ENCODE data around the gene KCTD2. TPM values are rescaled to one million over a fixed set of nuclear protein-coding genes. Genes with fewer than 3 reads are reported as not detected.

KCTD2 gene
- total RNA-seq, 1 donor from 2014 or later = 22.9 TPM

DNA sequence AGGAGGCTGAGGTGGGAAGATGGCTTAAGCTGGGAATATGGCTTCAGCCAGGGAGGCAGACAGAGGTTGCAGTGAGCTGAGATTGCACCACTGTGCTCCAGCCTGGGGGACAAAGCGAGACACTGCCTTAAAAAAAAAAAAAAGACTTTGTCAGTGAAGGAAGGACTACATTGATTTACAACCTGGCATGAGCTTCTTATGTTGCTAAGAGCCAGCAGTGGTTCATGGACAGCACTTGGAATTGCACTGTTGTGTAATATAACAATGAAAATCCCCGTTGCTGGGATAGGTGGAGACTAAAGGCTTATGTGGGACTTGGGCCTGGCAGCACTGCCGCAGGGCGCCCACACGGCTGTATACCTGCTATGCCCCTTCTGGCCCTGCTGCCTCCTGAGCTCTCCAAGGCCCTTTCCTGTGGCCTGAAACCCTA, 26.6 kb downstream of the KCTD2 start:
- DNase-seq = peak; percentile 4
- H3K27ac ChIP-seq = no peak overlapping the region
- TF ChIP-seq CTCF (IDR thresholded peaks at IDR 0.05) = no peak
- no peaks in the 10 kb centered on the region for H3K9me3 ChIP-seq
- no peaks in the 10 kb centered on the region for H3K36me3 ChIP-seq
- peaks cover 20% of the 10 kb centered on the region for H3K4me1 ChIP-seq
- no peak overlapping the region for H3K4me3 ChIP-seq
- no peaks in the 10 kb centered on the region for H3K27me3 ChIP-seq (ENCODE audit: low read depth)
- no peak for ATAC-seq
- intact Hi-C loops (cut with DNase I) = no loop called here

- TF ChIP-seq CTCF (IDR thresholded peaks at IDR 0.05) = no peak
- intact Hi-C loops (cut with DNase I) = no loop called here
- H3K4me3 ChIP-seq = no peak overlapping the region
- H3K9me3 ChIP-seq = no peaks in the 10 kb centered on the region
- peaks cover 29% of the 10 kb centered on the region for H3K4me1 ChIP-seq
- no peak for ATAC-seq
- no peaks in the 10 kb centered on the region for H3K27me3 ChIP-seq (ENCODE audit: low read depth)
- H3K36me3 ChIP-seq = no peaks in the 10 kb centered on the region
- DNase-seq = no peak
- H3K27ac ChIP-seq = no peak overlapping the region
Measured at GRCh38 chr17:75074532-75074931, 27.5 kb downstream of the KCTD2 start.

DNA sequence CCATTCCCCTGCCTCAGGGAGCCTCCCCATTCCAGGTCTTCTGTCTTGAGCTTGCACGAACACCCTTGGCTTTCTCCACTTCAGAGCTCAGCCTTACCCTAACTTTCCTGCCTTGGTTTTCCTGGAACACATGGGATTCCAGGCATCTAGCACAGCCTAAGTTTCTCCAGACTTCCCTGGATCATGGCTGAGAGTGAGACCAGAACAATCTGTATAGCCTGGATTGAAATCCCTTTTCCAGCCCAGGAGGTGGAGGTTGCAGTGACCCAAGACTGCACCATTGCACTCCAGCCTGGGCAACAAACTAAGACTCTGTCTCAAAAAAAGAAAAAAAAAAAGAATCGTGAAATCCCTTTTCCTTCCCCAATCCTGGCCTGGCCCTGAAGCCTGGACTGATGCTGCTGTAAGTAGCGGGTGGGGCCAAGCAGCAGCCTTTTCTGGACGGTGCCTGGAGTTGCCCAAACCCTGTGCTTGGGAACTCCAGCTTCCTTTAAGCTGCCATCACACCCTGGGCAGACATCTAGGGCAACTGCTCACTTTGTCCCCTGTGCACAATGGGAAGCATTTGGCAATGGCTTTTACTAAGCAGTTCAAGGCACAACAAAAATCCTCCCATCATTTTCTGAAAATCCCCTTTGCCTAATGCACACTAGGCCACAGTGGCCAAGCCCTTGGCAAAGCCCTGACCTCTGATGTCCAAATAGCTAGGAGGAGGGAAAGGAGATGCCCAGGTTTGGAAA, 28.7 kb downstream of the KCTD2 start:
- DNase-seq (no peak), ATAC-seq (no peak)
- no peak for TF ChIP-seq CTCF (IDR thresholded peaks at IDR 0.05)
- H3K36me3 ChIP-seq = no peaks in the 10 kb centered on the region
- peaks cover 37% of the 10 kb centered on the region for H3K4me1 ChIP-seq
- no peaks in the 10 kb centered on the region for H3K9me3 ChIP-seq
- no peak overlapping the region for H3K4me3 ChIP-seq
- H3K27ac ChIP-seq = no peak overlapping the region
- H3K27me3 ChIP-seq (ENCODE audit: low read depth) = no peaks in the 10 kb centered on the region
- intact Hi-C loops (cut with DNase I) = no loop called here

GRCh38 chr17:75077072-75077495, 30.1 kb downstream of the KCTD2 start:
- no peaks in the 10 kb centered on the region for H3K9me3 ChIP-seq
- no peak for DNase-seq
- H3K36me3 ChIP-seq = no peaks in the 10 kb centered on the region
- no peak for ATAC-seq
- no peak for TF ChIP-seq CTCF (IDR thresholded peaks at IDR 0.05)
- H3K27me3 ChIP-seq (ENCODE audit: low read depth) = no peaks in the 10 kb centered on the region
- peak overlapping the region; percentile 86 for H3K27ac ChIP-seq
- intact Hi-C loops (cut with DNase I) = no loop called here
- H3K4me1 ChIP-seq = peaks cover 37% of the 10 kb centered on the region
- peak overlapping the region; percentile 54 for H3K4me3 ChIP-seq

DNA sequence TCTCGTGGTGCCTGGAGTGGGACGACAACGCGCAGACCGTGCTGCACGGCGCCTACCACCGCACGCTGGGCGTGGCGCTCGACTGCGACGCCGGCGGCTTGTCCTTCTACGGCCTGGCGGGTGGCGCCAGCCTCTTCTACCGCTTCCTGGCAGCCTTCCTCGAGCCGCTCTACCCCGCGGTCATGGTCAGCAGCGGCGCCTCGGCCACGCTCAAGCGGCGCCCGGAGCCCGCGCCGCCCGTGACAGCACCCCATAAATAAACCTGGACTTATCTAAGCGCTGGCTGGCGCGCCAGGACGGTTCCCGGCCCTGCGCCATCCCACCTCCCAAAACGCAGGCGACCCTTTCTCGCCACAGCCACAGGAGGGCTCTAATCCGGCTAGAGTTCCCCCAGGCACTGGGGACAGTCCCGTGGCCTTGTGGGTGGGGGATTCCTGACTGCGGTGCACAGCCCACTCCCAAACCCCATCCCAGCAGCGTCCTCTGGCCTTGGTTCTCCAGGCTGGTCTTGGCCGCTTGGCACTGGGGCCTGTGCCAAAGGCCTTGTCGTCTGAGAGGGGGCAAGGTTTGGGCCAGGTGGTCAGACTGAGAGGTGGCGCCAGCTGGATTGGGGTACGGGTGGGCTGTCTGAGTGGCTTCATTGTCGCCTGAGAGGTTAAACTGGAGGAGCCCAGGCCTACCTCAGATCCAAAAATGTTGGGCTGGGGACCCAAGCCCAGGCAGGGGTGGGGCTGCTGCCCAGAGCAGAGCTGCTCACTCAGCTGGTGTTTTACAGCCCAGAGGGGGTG, 30.7 kb downstream of the KCTD2 start:
- intact Hi-C loops (cut with DNase I) = no loop called here
- H3K9me3 ChIP-seq = no peaks in the 10 kb centered on the region
- peaks cover 37% of the 10 kb centered on the region for H3K4me1 ChIP-seq
- H3K4me3 ChIP-seq = peak overlapping the region; percentile 54
- H3K27me3 ChIP-seq (ENCODE audit: low read depth) = no peaks in the 10 kb centered on the region
- no peaks in the 10 kb centered on the region for H3K36me3 ChIP-seq
- peak; percentile 88 for DNase-seq
- TF ChIP-seq CTCF (IDR thresholded peaks at IDR 0.05) = peak; percentile 38
- H3K27ac ChIP-seq = peak overlapping the region; percentile 86
- peak; percentile 79 to 81 for ATAC-seq
